ENCODE data around the gene MAPK10. TPM values are rescaled to one million over a fixed set of nuclear protein-coding genes. Genes with fewer than 3 reads are reported as not detected.

MAPK10 gene
- total and polyA plus RNA-seq, 2 of the 8 experiments (the other 6 are each of a cell fraction or from before 2014, with no cell fraction given), result 2.5 to 3.1 TPM

GRCh38 chr4:86091201-86091600 is 268.7 kb downstream of the MAPK10 start (continued):
- no peak for TF ChIP-seq CHD7 (IDR thresholded peaks at IDR 0.05; ENCODE audit: insufficient replicate concordance, low read length)
- no peak for TF ChIP-seq KDM1A (IDR thresholded peaks at IDR 0.05; ENCODE audit: borderline replicate concordance, low read length)
- no peak for TF ChIP-seq CEBPB (IDR thresholded peaks at IDR 0.05; ENCODE audit: low read depth, low read length)
- TF ChIP-seq RXRA (IDR thresholded peaks at IDR 0.05; ENCODE audit: insufficient read depth, low read depth, low read length), result no peak
- no peak for TF ChIP-seq CTBP2 (IDR thresholded peaks at IDR 0.05; ENCODE audit: borderline replicate concordance, insufficient read depth, insufficient read length, low read length)
